NCI-H1436 treated with DMSO at 0.1 percent for 48 hours (cell line): ENCODE measurements around the gene HSPA8.

Experiments
- DNase-seq: peaks from one replicate; lab custom pipeline; 2025; lab: John Stamatoyannopoulos, UW

Gene HSPA8

DNA sequence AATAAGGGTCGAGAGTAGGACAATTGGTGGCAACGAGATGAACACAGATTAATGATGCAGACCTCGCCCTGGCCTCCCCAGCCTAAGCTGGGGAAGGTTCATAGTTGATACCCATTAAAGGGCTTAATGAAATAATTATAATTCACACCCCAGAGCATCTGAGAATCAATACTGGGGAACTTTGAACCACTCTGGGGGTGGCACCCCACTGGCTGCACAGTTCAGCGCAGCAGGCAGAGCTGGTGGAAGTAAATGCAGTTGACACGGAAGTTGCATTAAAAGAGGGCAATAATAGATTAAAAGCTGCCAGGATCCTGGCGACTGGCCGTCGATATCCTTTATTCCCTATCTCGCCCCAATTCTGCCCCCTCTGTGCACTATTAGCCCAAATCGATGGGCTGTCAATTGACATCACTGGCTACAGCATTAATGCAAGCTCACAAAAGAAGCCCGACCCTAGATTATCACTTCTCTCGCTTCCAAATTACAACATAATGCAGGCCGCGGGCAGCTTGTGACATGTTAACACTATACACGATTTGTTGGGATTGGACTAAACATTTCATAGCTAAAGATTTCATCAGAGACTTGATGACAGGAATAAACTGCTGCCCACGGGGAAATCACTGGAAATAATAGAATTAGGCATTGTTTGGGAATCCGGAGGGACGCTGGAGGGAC is 14.5 kb downstream of the HSPA8 start:
- no peak for DNase-seq

DNA sequence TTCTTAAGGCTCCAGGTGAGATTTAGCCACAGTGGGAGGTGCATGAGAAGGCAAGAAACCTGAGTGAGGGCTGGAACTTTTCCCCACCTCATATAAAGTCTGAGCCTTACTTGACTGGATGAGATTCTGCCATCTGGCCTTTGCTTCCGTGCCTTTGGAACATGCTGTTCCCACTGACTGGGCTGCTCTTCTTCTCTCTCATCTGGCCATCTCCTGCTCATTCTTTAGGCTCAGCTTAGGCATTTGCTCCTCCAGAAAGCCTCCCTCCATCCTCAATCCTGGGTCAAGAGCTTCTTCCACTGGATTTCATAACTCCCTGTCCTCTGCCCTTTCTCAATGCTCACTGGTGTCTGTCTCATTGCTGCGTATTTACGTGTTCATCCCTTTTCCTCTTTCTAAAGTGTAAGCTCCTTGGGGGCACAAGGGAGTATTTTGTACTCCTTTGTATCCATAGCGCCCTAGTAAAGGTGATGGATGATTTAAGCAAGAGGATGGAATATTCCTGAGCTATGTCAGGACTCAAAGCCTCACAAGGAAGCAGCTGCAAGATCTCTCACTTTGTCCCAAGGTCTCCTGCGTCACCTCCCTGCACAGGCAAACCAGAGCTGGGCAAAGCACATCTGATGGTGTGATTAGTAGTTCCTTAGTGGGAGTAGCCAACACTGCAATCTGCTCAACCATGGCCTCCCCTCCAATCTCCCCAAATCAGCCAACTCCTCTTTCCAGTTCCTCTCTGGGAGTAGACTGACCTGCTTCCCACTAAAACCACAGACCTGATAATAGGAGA is 15.3 kb downstream of the HSPA8 start:
- DNase-seq, result no peak

DNA sequence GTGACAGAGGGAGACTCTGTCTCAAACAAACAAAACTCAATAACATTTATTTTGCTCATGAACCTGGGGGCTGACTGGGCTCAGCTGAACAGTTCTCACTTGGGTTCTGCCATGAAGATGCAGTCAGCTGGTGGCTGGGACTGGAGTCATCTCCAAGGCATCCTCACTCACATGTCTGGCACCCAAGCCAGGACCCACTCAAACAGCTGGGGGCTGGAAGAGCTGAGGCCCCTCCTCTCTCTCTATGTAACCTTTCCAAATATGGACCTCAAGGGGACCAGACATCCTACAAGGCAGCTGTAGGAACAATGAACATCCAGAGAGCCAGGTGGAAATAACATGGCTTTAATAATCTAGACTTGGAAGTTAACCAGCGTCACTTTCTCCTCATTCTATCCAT is 16.8 kb downstream of the HSPA8 start:
- no peak for DNase-seq

DNA sequence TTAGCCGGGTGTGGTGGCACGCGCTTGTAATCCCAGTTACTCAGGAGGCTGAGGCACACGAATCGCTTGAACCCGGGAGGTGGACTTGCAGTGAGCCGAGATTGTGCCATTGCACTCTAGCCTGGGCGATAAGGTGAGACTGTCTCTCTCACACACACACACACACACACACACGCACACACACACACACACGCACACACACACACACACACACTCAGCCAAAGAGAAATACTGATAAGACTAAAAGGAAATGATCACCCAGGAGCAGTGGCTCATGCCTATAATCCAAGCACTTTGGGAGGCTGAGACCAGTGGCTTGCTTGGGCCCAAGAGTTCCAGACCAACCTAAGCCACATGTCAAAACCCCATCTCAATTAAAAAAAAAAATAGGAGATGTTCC is 20.8 kb downstream of the HSPA8 start:
- no peak for DNase-seq

DNA sequence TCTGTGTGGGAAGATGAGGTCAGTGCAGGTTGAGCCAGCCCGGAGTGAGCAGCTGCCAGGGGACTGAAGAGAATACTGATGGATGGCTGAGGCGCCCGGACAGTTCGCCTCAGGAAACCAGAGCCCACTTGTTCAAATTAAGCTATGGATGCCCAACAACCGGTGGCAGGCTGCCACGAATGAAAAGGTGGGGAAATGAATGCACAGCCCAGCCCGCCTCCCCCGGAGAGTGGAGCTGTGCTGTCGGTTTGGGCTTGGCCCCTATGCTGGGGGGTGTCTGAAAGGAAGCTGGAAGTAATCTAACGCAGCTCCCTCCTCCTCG is 21.9 kb downstream of the HSPA8 start:
- no peak for DNase-seq

DNA sequence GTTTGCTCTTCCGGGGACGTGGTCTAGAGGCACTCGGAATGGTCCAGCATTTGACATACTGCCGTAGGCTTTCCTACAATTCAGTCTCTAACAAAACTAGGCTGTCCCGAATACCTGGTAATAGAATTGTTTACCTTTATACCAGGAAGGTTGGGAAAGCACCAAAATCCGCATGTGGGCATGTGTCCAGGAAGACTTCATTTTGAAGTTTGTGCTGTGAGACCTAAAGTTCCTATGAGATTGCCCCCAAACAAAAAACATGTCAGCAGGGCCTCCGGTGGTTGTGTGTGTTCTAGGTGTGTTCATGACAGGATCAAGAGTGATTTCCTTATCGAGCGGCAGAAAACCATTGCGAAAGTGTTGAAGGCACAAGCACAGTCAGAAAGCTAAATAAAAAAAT is 26.1 kb downstream of the HSPA8 start:
- no peak for DNase-seq

DNA sequence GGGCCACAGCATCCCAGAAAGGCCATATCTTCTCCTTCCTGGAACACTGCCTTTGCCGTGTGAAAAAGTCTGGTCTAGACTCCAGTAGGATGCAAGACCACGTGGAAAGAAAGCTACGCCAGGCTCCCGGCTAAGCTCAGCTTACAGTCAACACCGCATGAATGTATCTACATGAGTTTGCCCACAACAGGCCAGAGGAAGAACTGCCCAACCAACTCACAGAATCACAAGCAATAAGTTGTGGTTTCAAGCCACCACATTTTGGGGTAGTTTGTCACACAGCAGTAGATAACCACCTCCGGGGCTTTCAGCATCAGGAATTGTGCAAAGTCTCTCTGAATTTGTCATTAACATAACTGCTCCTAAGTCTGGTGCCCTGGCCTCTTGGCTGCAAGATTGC is 27.3 kb downstream of the HSPA8 start:
- DNase-seq, result no peak

DNA sequence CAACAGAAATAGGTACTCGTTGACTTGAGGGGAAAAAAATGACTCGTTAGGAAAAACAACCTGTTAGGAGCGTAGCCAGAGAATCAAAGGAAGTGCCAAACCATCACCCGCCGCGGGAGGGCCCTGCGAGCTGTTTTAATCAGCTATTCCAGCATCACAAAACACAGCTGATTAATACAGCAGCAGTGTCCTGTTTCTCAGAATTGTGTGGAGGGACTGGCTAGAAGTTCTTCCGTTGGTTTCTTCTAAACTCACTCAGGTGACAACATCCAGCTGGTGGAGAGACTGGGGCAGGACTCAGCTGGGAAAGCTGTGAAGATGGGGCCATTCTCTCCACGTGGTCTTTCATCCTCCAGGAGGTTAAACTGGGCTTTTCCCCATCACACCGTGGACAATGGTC is 28.0 kb downstream of the HSPA8 start:
- DNase-seq, result no peak

DNA sequence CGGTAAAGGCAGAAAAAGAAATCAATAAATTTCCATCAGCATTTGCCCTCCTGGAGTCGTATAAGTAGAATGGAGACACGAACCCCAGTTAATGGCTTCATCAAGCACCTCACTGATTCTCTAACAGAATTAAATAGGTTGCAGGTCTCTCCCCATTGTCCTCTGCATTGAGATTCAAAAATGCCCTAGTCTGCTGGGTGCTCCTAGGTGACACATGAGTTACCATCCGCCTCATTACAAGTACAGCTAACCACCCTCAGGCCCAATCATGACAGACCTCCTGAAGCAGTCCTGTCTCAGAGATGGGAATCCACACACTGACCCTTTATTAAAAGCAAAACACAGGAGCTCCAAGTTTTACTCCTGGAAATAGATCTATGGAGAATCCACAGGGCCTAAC is 31.4 kb downstream of the HSPA8 start:
- DNase-seq, result no peak

DNA sequence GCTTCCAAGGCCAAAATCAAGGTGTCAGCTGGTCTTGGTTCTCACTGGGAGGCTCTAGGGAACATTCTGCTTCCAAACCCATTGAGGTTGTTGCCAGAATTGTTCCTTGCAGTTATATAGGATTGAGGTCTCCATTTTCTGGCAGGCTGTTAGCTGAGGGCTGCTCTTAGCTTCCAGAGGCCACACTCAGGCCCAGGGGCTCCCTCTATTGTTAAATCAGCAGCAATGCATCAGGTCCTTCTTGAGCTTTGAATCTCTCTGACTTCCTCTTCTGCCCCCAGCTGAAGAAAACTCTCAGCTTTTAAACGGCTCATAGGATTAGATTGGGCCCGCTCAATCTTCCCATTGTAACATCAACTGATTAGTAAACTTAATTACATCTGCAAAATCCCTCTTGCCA is 41.0 kb downstream of the HSPA8 start:
- DNase-seq, result no peak

DNA sequence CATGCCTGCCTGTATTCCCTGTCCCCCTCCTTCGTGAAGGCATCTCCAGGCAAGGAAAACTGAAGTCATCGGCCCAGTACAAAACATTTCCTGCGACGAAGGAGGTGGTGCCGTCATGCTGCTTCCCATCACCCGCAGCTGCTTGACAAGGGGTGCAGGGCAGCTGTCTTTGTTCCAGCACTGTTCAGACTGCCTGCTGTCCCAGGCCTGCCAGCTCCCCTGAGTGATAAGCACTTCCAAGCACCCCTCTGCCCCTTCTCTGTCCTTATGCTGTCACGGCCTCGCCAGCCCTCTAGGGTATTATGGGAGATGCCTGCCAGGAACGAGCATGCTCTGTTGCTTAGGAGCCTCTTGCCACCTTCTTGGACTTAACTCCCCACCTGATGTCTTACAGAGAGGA is 43.2 kb downstream of the HSPA8 start:
- DNase-seq, result no peak

DNA sequence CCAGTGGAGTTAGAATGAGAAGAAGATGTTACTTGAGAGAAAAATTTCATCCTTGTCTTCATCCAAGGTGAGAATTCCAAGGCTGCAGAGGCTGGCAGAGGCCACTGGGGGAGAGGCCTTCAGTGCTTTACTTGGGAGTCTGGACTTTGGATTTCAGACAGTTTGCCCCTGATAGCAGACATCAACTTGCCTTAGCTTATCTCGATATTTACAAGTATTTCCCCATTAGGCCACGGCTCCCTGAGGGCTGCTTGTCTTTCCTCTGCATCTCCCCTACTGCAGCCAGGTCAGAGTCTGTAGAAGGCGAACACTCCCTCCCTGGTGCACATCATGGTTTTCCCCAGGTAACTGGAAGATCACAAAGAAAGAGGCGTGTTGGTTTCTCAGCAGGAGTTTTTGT is 50.4 kb downstream of the HSPA8 start:
- no peak for DNase-seq
